Mesodermal cell (in vitro differentiated cells): ENCODE data around the gene ATP5F1E.
A peak's percentile ranks its signal among the peaks of the same experiment; 100 is the strongest.

Experiments
- H3K27ac ChIP-seq: 2 replicates; pipeline ENCODE4 v1.7.0; 2013; ENCODE audit warnings: mild to moderate bottlenecking, low read depth, low read length, moderate library complexity; ENCODE audit not compliant: severe bottlenecking
- H3K36me3 ChIP-seq: 2 replicates; pipeline ENCODE4 v1.7.1; 2013; ENCODE audit warnings: mild to moderate bottlenecking, low read length, moderate library complexity; ENCODE audit not compliant: control insufficient read depth, insufficient read depth
- H3K4me1 ChIP-seq: one replicate; pipeline ENCODE4 v1.7.1; 2013; ENCODE audit warnings: mild to moderate bottlenecking, low read length; ENCODE audit not compliant: insufficient read depth, control insufficient read depth, poor library complexity, severe bottlenecking
- H3K4me3 ChIP-seq: 2 replicates; pipeline ENCODE4 v1.7.0; 2013; ENCODE audit warnings: low read length, control low read depth, mild to moderate bottlenecking; ENCODE audit not compliant: insufficient read depth, poor library complexity, severe bottlenecking; ENCODE audit errors: extremely low read depth
- H3K9me3 ChIP-seq: 2 replicates; pipeline ENCODE4 v1.7.1; 2013; ENCODE audit warnings: mild to moderate bottlenecking, low read length, moderate library complexity; ENCODE audit not compliant: control insufficient read depth
- WGBS, 2 experiments: methylation state at CpG; one replicate each; pipeline ENCODE4 v1.1.5; 2013; ENCODE audit warnings: missing lambda C conversion rate in 2 of 2; ENCODE audit not compliant: insufficient coverage in 2 of 2; 5-methylcytosine and 5-hydroxymethylcytosine counted together

The ATP5F1E gene

GRCh38 chr20:59020938-59021551 lies 11.1 kb downstream of the ATP5F1E start:
- H3K4me3 ChIP-seq = no peak overlapping the region
- H3K9me3 ChIP-seq = no peaks in the 10 kb centered on the region
- 23% methylated on average over 2 of the region's 5 CpGs; no CpG with 5 or more reads in 1 of the 2 experiments for WGBS, 2 experiments
- H3K36me3 ChIP-seq = peaks cover 42% of the 10 kb centered on the region
- peak overlapping the region; percentile 38 for H3K27ac ChIP-seq
- peaks cover 5% of the 10 kb centered on the region for H3K4me1 ChIP-seq

GRCh38 chr20:59019217-59019616 lies 12.9 kb downstream of the ATP5F1E start, which contains the start of gene TUBB1:
TUBB1 (plus strand) TSS chr20:59019429; CDS start chr20:59019523, 94 bp downstream.
- Histone ChIP-seq H3K4me1 (peaks cover 14% of the 10 kb centered on the region), H3K4me3 (no peak within 1 kb of the TSS)
- WGBS, 2 experiments = 91 to 98% methylated on average over 4 to 5 of the region's 5 CpGs

DNA sequence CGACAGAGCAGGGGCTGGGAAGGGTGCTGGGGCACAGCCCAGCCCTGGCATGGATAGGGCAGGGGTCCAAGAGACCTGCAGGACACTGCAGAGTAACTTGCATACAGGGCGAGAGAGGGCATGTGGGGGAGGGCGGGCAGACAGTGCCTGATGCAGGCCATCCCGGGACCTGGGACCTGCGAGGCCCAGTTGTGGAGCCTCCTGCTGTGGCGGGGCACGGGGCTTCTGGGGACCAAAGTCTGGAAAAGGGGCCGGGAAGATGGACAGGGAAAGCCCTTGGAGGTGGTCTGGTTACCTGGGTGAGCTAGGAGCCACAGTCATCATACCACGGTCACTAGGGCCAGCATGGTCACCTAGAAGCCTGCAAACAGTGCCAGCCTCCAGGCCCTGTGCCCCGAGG lies 13.3 kb downstream of the ATP5F1E start:
- Histone ChIP-seq H3K4me3 (no peak overlapping the region), H3K4me1 (peaks cover 14% of the 10 kb centered on the region), H3K9me3 (no peaks in the 10 kb centered on the region), H3K27ac (no peak overlapping the region), H3K36me3 (peaks cover 20% of the 10 kb centered on the region)
- WGBS, 2 experiments = 95 to 100% methylated on average over 6 to 8 of the region's 10 CpGs

More at GRCh38 chr20:59019217-59019616, 12.9 kb downstream of the ATP5F1E start, which contains the start of gene TUBB1:
- Histone ChIP-seq H3K9me3 (no peaks in the 10 kb centered on the region), H3K36me3 (peaks cover 24% of the 10 kb centered on the region), H3K27ac (no peak within 1 kb of the TSS)

GRCh38 chr20:59017493-59018231 lies 14.5 kb downstream of the ATP5F1E start:
- no peak overlapping the region for H3K27ac ChIP-seq
- peaks cover 9% of the 10 kb centered on the region for H3K36me3 ChIP-seq
- peaks cover 14% of the 10 kb centered on the region for H3K4me1 ChIP-seq
- no peaks in the 10 kb centered on the region for H3K9me3 ChIP-seq
- H3K4me3 ChIP-seq = no peak overlapping the region
- 95 to 97% methylated on average over 11 to 14 of the region's 16 CpGs for WGBS, 2 experiments

GRCh38 chr20:59016795-59017492 lies 15.2 kb downstream of the ATP5F1E start:
- 82 to 96% methylated on average over 2 to 4 of the region's 4 CpGs for WGBS, 2 experiments
- H3K9me3 ChIP-seq = no peaks in the 10 kb centered on the region

GRCh38 chr20:59015812-59016711 lies 16.1 kb downstream of the ATP5F1E start:
- H3K27ac ChIP-seq = no peak overlapping the region

More at GRCh38 chr20:59016795-59017492, 15.2 kb downstream of the ATP5F1E start:
- Histone ChIP-seq H3K27ac (no peak overlapping the region), H3K4me3 (no peak overlapping the region), H3K4me1 (peaks cover 14% of the 10 kb centered on the region), H3K36me3 (peaks cover 6% of the 10 kb centered on the region)

GRCh38 chr20:59015411-59015810 lies 16.7 kb downstream of the ATP5F1E start:
- Histone ChIP-seq H3K4me3 (no peak overlapping the region), H3K4me1 (peaks cover 18% of the 10 kb centered on the region), H3K9me3 (no peaks in the 10 kb centered on the region), H3K27ac (no peak overlapping the region), H3K36me3 (peaks cover 6% of the 10 kb centered on the region)
- WGBS, 2 experiments = 88 to 95% methylated on average over 14 of the region's 16 CpGs

More at GRCh38 chr20:59015812-59016711, 16.1 kb downstream of the ATP5F1E start:
- Histone ChIP-seq H3K9me3 (no peaks in the 10 kb centered on the region), H3K4me1 (peaks cover 15% of the 10 kb centered on the region), H3K4me3 (no peak overlapping the region), H3K36me3 (peaks cover 6% of the 10 kb centered on the region)
- 81 to 89% methylated on average over 9 to 12 of the region's 16 CpGs for WGBS, 2 experiments

GRCh38 chr20:59014680-59015389 lies 17.3 kb downstream of the ATP5F1E start:
- H3K27ac ChIP-seq = no peak overlapping the region
- H3K9me3 ChIP-seq = no peaks in the 10 kb centered on the region

GRCh38 chr20:59013959-59014608 lies 18.1 kb downstream of the ATP5F1E start:
- Histone ChIP-seq H3K9me3 (no peaks in the 10 kb centered on the region), H3K4me1 (peaks cover 25% of the 10 kb centered on the region), H3K36me3 (peaks cover 6% of the 10 kb centered on the region), H3K4me3 (no peak overlapping the region), H3K27ac (no peak overlapping the region)
- 93 to 99% methylated on average over 9 of the region's 13 CpGs for WGBS, 2 experiments

More at GRCh38 chr20:59014680-59015389, 17.3 kb downstream of the ATP5F1E start:
- peaks cover 24% of the 10 kb centered on the region for H3K4me1 ChIP-seq
- peaks cover 6% of the 10 kb centered on the region for H3K36me3 ChIP-seq
- WGBS, 2 experiments = 89 to 97% methylated on average over 14 to 16 of the region's 17 CpGs
- H3K4me3 ChIP-seq = no peak overlapping the region
